Aorta (tissue), 5 donors: Measurements from ENCODE around the gene RABL3. TPM values are rescaled to one million over a fixed set of nuclear protein-coding genes. Genes with fewer than 3 reads are reported as not detected.

Source experiments
- ATAC-seq: fragments of 200-7000 bp; cut with Tn5 transposase; one replicate; pipeline ENCODE4 v1.9.1; 2022; ENCODE audit warnings: moderate library complexity; ENCODE audit not compliant: low FRiP score
- DNase-seq, 2 donors: peaks; one replicate each; pipeline ENCODE4 v3.0.0-alpha.2; 2020
- H3K27ac ChIP-seq, 2 donors: one replicate each; pipeline ENCODE4 v1.5.1; 2013; ENCODE audit warnings: low read length in 2 of 2, mild to moderate bottlenecking in 2 of 2, moderate library complexity in 2 of 2, control low read depth in 1 of 2, inconsistent platforms in 1 of 2, low read depth in 1 of 2
- H3K27me3 ChIP-seq, 2 donors: one replicate each; pipeline ENCODE4 v1.6.1; 2013; ENCODE audit warnings: control low read depth in 1 of 2, low read length in 1 of 2, mild to moderate bottlenecking in 1 of 2, moderate library complexity in 1 of 2; ENCODE audit not compliant: insufficient read depth in 2 of 2, control insufficient read depth in 1 of 2
- H3K36me3 ChIP-seq, 2 donors: one replicate each; pipeline ENCODE4 v1.6.1; 2013; ENCODE audit warnings: control low read depth in 1 of 2, low read length in 1 of 2, mild to moderate bottlenecking in 1 of 2; ENCODE audit not compliant: insufficient read depth in 2 of 2, control insufficient read depth in 1 of 2
- H3K4me1 ChIP-seq, 2 donors: one replicate each; pipeline ENCODE4 v1.6.1; 2013; ENCODE audit warnings: low read length in 2 of 2, control low read depth in 1 of 2, mild to moderate bottlenecking in 1 of 2, moderate library complexity in 1 of 2; ENCODE audit not compliant: insufficient read depth in 2 of 2, control insufficient read depth in 1 of 2
- H3K4me3 ChIP-seq, 2 donors: one replicate each; pipeline ENCODE4 v1.5.1; 2013; ENCODE audit warnings: low read length in 2 of 2, control low read depth in 1 of 2, mild to moderate bottlenecking in 1 of 2
- H3K9me3 ChIP-seq: one replicate; pipeline ENCODE4 v1.6.1; 2013; ENCODE audit warnings: mild to moderate bottlenecking, low read length; ENCODE audit not compliant: control insufficient read depth
- WGBS, 2 donors: extraction: QIAGEN DNeasy Blood & Tissue Kit; methylation state at CpG; one replicate each; pipeline ENCODE4 v1.1.7; 2013; 5-methylcytosine and 5-hydroxymethylcytosine counted together
- intact Hi-C, 2 donors: fragments of 100-400 bp; cut with DNase I; formaldehyde crosslinking; loops; one replicate each; pipeline versions ENCODE4 v1.14.2 to v1.15.0; 2022
- polyA plus RNA-seq, 2 donors: library from polyadenylated mRNA; stranded (reverse); fragments of 200-250 nt; gene quantifications; one replicate each; pipeline ENCODE4 v1.2.3, GENCODE V29; 2013
- total RNA-seq, 2 donors: library from RNA; stranded (reverse); fragmentation: NEBNext Ultra II Directional; extraction: Animal tissue kit (Norgen Biotek cat#: 25700); gene quantifications; one replicate each; pipeline ENCODE4 v1.2.1, GENCODE V29; 2021
- donor health status: healthy with polysubstance abuse.
- donor health status: Bipolar disorder and iron deficiency.
- donor health status: DM: no; HTN: no; CAD: no.
- donor health status: DM: no; HTN: no; CAD: no.
- donor health status: DM: yes; HTN: yes; CAD: no.

Gene RABL3
- total and polyA plus RNA-seq, 4 donors, result 6.9 to 20.4 (median 12.7) TPM

DNA sequence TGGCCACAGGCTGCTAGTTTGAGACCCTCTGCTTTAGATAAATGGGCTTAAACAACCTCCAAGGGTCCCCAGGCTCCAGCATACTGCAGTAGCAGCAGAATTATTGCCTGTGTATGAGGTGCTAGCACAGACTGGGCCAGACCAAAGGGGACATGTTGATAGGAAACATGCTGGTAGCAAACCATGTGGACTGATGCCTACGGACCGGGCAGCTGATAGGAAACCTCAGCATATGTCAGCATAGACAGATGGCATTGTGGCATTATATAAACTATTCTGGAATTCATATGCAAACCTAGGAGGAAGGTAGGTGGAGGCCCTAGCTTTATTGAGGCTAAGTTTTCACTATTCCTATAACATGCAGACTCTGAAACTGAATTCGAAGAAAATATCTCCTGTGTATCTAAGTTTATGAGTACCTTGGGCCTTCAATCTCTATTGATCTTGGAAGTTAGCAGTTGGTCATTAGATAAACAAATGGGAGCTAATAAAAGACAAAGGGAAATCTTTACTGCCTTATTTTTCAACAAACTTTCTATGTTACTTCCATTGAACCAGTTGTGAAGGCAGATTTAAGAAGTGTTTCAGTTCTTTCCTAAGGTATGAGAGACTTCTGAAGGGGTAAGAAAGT is 58.5 kb downstream of the RABL3 start:
- Histone ChIP-seq H3K27me3 (no peaks in the 10 kb centered on the region), H3K36me3 (no peaks in the 10 kb centered on the region), H3K4me1 (peaks cover 0 to 4% of the 10 kb centered on the region in 2 donors), H3K4me3 (no peak overlapping the region), H3K9me3 (no peaks in the 10 kb centered on the region), H3K27ac (no peak overlapping the region)
- intact Hi-C loops, result no loop called here
- no peak for ATAC-seq
- no peak for DNase-seq
- 73 to 79% methylated on average over 3 of the region's 3 CpGs for WGBS, 2 donors

- Histone ChIP-seq H3K9me3 (no peaks in the 10 kb centered on the region), H3K4me1 (peaks cover 0 to 4% of the 10 kb centered on the region in 2 donors), H3K27me3 (no peaks in the 10 kb centered on the region), H3K27ac (no peak overlapping the region), H3K36me3 (no peaks in the 10 kb centered on the region), H3K4me3 (no peak overlapping the region)
- ATAC-seq (no peak), DNase-seq (no peak)
- 85 to 95% methylated on average over 1 of the region's 1 CpG for WGBS, 2 donors
- intact Hi-C loops, result no loop called here
These were observed 59.1 kb downstream of the RABL3 start for GRCh38 chr3:120683213-120683612.

GRCh38 chr3:120682095-120682681 is 60.1 kb downstream of the RABL3 start, which contains the start of gene HGD:
HGD (minus strand) TSS chr3:120682239; CDS start chr3:120682111, 128 bp downstream.
- 94% methylated on average over 5 of the region's 5 CpGs for whole genome bisulfite sequencing, 2 donors
- DNase-seq (no peak), ATAC-seq (no peak)
- H3K27me3 ChIP-seq, result no peaks in the 10 kb centered on the region
- no peaks in the 10 kb centered on the region for H3K9me3 ChIP-seq
- H3K4me1 ChIP-seq, result peaks cover 0 to 6% of the 10 kb centered on the region in 2 donors
- no peak within 1 kb of the TSS for H3K27ac ChIP-seq
- no peaks in the 10 kb centered on the region for H3K36me3 ChIP-seq
- intact Hi-C loops, result no loop called here
- no peak within 1 kb of the TSS for H3K4me3 ChIP-seq

GRCh38 chr3:120681506-120682038 is 60.7 kb downstream of the RABL3 start:
- intact Hi-C loops, result no loop called here
- Histone ChIP-seq H3K27ac (no peak overlapping the region), H3K4me3 (no peak overlapping the region), H3K36me3 (no peaks in the 10 kb centered on the region), H3K4me1 (peaks cover 0 to 6% of the 10 kb centered on the region in 2 donors), H3K9me3 (no peaks in the 10 kb centered on the region), H3K27me3 (no peaks in the 10 kb centered on the region)
- ATAC-seq, result no peak
- 96% methylated on average over 4 of the region's 4 CpGs for WGBS, 2 donors
- DNase-seq, result no peak

- Histone ChIP-seq H3K4me3 (no peak overlapping the region), H3K4me1 (peaks cover 0 to 6% of the 10 kb centered on the region in 2 donors)
- intact Hi-C loops, result no loop called here
These were observed 61.3 kb downstream of the RABL3 start for GRCh38 chr3:120681018-120681417.

GRCh38 chr3:120680193-120680894 is 62.0 kb downstream of the RABL3 start:
- no peaks in the 10 kb centered on the region for H3K9me3 ChIP-seq
- H3K4me1 ChIP-seq, result peaks cover 0 to 6% of the 10 kb centered on the region in 2 donors
- DNase-seq (no peak), ATAC-seq (no peak)
- H3K27me3 ChIP-seq, result no peaks in the 10 kb centered on the region
- H3K27ac ChIP-seq, result no peak overlapping the region
- 93 to 94% methylated on average over 3 of the region's 3 CpGs for WGBS, 2 donors
- no peaks in the 10 kb centered on the region for H3K36me3 ChIP-seq
- intact Hi-C loops, result no loop called here
- H3K4me3 ChIP-seq, result no peak overlapping the region

More at GRCh38 chr3:120681018-120681417, 61.3 kb downstream of the RABL3 start:
- Histone ChIP-seq H3K27me3 (no peaks in the 10 kb centered on the region), H3K36me3 (no peaks in the 10 kb centered on the region), H3K27ac (no peak overlapping the region), H3K9me3 (no peaks in the 10 kb centered on the region)
- ATAC-seq (no peak), DNase-seq (no peak)
- 44 to 92% methylated on average over 2 of the region's 2 CpGs for WGBS, 2 donors

- Histone ChIP-seq H3K36me3 (no peaks in the 10 kb centered on the region), H3K4me3 (no peak overlapping the region), H3K27ac (no peak overlapping the region), H3K4me1 (peaks cover 0 to 6% of the 10 kb centered on the region in 2 donors), H3K9me3 (no peaks in the 10 kb centered on the region), H3K27me3 (no peaks in the 10 kb centered on the region)
- intact Hi-C loops, result no loop called here
- ATAC-seq (no peak), DNase-seq (no peak)
- 3 to 7% methylated on average over 3 of the region's 3 CpGs for WGBS, 2 donors
These were observed 63.3 kb downstream of the RABL3 start for GRCh38 chr3:120678984-120679383.

DNA sequence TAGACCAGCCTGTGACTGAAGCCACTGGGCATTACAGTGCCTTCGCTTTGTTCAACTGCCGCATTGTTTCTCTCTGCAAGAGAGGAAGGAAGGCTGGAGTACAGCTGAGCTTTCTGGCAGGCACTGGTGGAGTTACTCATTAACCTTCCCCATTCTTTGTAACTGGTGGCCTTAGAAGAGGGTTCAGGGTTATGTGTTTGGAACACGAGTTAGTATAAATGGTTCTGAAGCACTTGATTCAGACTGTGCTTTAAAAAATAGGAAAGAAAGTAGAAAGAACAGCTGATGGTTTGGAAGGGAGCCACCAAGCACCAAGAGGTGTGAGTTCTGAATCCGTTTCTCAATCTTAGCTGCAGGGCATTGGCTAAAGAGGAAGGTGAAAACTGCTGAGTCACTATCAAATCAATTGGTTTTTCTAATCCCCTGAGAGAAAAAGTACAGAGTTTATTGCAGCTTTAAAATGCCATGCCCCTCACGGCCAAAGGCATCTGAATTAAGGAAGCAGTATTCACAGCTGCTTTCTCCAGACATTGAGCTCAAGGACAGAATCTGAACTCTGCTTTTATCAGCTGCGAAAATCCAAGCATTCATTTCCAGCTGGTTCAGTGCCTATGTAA is 63.9 kb downstream of the RABL3 start:
- 0 to 3% methylated on average over 6 of the region's 6 CpGs for WGBS, 2 donors
- peak; percentile 72 for ATAC-seq
- Histone ChIP-seq H3K27me3 (no peaks in the 10 kb centered on the region), H3K4me3 (peak overlapping the region in 1 of 2 donors; percentile 54), H3K4me1 (peaks cover 0 to 6% of the 10 kb centered on the region in 2 donors), H3K9me3 (no peaks in the 10 kb centered on the region), H3K36me3 (no peaks in the 10 kb centered on the region), H3K27ac (peak overlapping the region in 1 of 2 donors; percentile 63)
- intact Hi-C loops, result no loop called here
- peak in 1 of 2 donors; percentile 48 for DNase-seq
